ENCODE results near the gene DCP1A. TPM values are rescaled to one million over a fixed set of nuclear protein-coding genes. Genes with fewer than 3 reads are reported as not detected.

The DCP1A gene
- total RNA-seq, 4 donors from 2014 or later: 19.0 to 24.3 (median 20.6) TPM

DNA sequence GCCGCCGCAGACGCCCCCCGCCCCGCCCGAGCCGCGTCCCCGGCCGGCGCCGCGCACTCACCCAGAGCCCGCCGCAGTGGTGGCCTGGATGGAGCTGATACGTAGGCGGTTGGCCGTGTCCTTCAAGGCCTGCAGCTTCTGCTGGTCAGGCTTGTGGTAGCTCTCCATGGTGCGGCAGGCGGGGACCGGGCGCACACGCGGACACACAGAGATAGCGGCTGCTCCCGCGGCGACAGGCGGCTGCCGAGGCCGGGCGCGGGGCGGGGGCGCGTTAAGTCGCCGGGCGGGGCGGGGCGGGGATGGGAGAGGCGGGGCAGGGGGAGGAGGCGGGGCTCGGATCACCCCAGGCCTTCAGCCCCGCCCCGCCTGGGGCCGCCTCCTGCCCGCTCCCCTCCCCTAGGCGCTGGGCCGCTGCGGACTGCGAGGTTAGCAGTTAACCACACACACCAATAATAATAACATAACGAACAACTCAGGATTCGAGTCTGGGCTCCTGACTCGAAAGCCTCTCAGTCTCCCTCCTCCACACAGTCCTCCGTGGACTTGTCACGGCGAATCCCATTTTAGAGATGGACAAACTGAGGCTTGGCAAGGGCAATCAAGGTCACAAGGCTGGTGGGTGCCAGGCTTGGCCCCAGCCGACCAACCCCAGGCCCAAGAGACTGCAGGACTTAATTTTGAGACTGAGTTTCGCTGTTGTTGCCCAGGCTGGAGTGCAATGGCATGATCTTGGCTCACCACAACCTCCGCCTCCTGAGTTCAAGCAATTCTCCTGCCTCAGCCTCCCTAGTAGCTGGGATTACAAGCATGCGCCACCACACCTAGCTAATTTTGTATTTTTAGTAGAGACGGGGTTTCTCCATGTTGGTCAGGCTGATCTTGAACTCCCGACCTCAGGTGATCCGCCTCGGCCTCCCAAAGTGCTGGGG is 91.3 kb downstream of the DCP1A start, which contains the start of gene TKT:
Gene TKT (minus strand): TSS at position 248 of the 929 bp plus-strand sequence. CDS start 80 bp downstream, at position 168.
- TF ChIP-seq, protein P1, sequence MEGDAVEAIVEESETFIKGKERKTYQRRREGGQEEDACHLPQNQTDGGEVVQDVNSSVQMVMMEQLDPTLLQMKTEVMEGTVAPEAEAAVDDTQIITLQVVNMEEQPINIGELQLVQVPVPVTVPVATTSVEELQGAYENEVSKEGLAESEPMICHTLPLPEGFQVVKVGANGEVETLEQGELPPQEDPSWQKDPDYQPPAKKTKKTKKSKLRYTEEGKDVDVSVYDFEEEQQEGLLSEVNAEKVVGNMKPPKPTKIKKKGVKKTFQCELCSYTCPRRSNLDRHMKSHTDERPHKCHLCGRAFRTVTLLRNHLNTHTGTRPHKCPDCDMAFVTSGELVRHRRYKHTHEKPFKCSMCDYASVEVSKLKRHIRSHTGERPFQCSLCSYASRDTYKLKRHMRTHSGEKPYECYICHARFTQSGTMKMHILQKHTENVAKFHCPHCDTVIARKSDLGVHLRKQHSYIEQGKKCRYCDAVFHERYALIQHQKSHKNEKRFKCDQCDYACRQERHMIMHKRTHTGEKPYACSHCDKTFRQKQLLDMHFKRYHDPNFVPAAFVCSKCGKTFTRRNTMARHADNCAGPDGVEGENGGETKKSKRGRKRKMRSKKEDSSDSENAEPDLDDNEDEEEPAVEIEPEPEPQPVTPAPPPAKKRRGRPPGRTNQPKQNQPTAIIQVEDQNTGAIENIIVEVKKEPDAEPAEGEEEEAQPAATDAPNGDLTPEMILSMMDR (IDR thresholded peaks at IDR 0.05; ENCODE audit: low read depth): no peak

DNA sequence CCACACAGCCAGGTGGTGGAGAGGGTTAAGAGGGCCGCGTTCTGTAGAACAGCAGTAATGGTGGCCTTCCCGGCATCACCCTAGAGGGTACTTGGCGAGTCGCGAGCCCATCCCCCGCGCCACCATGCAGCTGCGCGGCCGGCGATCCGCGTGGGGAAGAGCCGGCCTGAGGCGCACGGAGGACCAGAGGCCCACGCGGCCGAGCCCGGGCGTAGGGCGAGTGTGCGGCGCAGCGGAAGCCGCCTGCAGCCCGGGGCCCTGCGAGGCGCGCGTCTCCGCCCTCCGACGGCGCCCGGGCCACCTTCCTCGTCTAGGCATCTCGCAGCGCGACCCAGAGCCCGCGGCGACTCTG is 91.9 kb downstream of the DCP1A start:
- TF ChIP-seq, protein P1 (IDR thresholded peaks at IDR 0.05; ENCODE audit: low read depth): no peak

DNA sequence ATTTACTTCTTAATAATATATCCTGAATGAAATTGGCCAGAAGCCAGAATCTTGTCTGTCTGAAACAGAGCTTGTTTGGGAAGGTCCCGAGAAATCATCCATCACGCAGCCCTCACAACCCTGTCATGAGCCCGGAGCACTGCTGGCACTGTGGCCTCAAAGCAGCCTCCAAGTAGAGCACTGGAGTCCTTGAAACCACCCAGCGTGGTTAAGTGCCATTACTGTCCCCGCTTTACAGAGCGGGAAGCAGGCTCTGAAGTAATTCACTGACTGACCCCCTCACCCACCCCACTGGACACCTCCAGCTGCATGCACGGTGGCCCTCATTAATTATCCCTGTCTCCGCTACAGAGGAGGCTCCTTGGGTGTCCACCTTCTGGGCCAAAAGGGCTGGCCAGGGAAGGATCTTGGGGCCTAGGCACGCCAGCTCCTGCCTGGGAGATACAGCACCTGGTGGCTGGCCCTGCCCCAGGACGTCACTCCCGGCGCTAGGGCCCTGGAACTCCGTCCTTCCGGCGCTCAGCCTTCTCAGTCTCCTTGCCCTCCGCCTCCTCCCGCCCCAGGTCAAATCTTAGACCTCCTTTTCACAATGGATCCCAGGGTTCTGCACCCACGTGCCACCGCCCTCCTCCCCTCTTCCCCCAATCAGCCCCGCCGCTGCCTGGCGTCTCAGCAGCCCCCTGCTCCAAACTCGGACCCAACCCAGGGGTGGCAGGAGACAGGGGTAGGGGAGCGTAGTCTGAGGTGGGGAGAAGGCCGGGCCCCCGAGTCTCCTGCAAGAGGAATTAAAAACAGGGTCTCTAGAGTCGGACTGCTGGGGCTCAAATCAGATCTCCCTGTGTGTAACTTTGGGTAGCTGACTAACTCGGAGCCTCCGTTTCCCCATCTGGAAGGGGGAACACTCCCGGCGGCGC is 92.6 kb downstream of the DCP1A start:
- TF ChIP-seq, protein P1 (IDR thresholded peaks at IDR 0.05; ENCODE audit: low read depth): no peak

DNA sequence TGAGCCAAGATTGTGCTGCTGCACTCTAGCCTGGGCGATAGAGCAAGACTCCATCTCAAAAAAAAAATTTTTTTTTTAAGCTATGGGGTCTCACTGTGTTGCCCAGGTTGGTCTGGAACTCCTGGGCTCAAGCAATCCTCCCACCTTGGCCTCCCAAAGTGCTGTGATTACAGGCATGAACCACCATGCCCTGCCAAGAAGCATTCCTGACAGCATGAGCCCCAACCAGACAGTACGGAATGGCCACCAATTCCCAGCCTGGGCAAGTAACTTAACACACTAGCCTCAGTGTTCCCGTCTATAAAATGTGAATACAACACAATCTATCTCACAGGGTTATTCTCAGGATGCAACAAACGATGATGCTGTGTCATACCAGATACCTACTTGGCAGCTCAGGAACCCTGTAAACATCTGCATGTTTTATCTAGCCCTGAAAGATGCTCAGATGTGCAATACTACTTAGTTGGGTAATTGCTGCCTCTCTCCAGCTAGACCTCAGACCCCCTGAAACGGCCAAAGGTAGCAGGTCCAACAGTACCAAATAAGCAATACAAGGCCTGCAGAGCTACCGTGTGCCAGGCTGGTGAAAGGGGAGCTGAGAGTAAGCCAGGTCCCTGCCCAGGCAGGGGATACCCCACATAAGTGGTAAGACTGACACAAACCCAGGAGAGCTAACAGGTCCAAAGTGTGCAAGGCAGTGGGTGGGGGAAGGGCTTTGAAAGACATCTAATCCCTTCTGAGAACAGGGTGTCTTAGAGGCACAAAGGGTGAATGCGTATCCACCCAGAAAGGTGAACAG is 93.4 kb downstream of the DCP1A start:
- TF ChIP-seq, protein P1 (IDR thresholded peaks at IDR 0.05; ENCODE audit: low read depth): no peak

DNA sequence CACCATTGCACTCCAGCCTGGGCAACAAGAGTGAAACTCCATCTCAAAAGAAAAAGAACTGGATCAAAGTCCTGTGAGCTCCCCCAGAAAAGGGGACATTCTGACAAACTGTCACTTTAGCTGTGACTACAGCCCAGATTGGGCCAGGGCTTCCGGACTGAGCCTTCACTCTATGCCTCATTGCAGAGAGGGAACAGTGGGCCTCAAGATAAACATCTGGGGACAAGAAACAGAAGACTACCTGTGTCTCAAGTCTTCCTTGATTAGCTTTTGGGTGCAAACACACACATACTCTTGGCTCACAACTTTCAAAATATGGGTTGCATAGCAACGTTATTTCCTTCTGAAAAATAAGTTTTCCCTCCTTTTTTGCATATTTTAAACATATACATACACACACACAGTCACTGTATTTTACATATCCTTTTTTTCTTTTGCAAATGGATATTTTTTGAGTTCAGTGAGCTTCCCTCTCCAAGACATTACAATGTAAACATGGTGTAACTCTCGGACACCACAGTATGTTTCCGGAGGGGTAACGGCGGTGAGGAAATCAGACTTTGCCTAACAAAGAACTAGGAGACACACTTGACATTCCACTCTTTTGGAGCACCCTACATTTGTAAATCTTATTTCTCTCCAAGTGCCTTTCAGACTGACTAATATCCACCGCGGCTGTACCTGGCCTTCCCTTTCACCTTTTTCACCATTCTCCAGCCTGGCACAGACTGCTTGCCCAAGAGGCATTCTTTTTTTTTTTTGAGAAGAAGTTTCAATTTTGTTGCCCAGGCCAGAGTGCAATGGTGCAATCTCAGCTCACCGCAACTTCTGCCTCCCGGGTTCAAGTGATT is 95.0 kb downstream of the DCP1A start:
- TF ChIP-seq, protein P1 (IDR thresholded peaks at IDR 0.05; ENCODE audit: low read depth): no peak

DNA sequence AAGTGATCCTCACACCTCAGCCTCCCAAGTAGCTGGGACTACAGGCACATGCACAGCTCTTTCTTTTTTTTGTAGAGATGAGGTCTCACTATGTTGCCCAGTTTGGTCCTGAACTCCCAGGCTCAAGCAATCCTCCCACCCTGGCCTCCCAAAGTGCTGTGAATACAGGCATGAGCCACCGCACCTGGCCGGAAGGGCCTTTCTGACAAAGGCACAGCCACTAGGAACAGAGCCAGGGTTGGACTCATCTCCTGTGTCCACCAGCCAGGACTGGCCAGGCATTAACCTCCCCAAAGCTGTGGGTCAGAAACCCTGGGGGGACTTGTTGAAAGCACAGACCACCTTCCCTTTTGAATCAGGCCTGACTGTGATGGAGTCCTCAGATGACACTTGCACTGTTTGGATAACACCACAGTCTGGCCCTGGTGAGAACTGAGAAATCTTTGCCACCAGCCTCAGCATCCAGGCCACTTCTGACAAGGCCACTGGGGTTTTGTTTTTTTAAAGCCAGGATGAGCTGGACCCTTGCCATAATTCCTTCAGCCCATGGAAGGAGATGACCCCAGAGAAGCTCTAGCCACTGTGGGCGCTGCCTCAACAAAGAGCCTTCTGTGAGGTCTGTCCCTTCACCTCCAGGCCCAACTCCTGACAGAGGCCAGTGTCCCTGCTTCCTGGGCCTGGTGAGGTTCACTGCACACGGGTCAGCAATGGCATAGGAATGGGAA is 96.3 kb downstream of the DCP1A start:
- TF ChIP-seq, protein P1 (IDR thresholded peaks at IDR 0.05; ENCODE audit: low read depth): no peak

Measured in subcutaneous adipose tissue (tissue), 4 donors.